ENCODE measurements around the gene ARF6. TPM values are rescaled to one million over a fixed set of nuclear protein-coding genes. Genes with fewer than 3 reads are reported as not detected.

ARF6 gene
- polyA plus RNA-seq (2012; rRNA removed), result 32.2 and 45.2 TPM in 2 replicates
- 39.8 and 44.0 TPM in 2 replicates for polyA plus RNA-seq (2012; cell fraction: cytosol; rRNA removed)
- polyA plus RNA-seq (2012; cell fraction: nucleus; rRNA removed), result 21.8 and 24.4 TPM in 2 replicates

GRCh38 chr14:49892636-49893308 is at the start of gene ARF6:
Gene ARF6, plus strand, starts transcription at chr14:49893082. Its CDS starts 655 bp downstream, at chr14:49893737.
- peaks cover 26% of the 10 kb centered on the region for H3F3A ChIP-seq (replicated peaks; ENCODE audit: insufficient read depth)
- peaks cover 38% of the 10 kb centered on the region for H4K20me1 ChIP-seq (ENCODE audit: insufficient read depth)
- H3K9ac ChIP-seq, result peak within 1 kb of the TSS; percentile 98
- peak within 1 kb of the TSS; percentile 85 to 91 for H3K4me3 ChIP-seq (ENCODE audit: low read depth in 2 of 2, low read length in 1 of 2)
- H3K9me2 ChIP-seq, result no peaks in the 10 kb centered on the region
- H3K79me2 ChIP-seq (ENCODE audit: insufficient read depth), result peaks cover 56% of the 10 kb centered on the region
- ChIA-PET POLR2A (interaction anchor here (0.6 to 1.5 kb wide), 7 partner anchors 13 to 169 kb away, joined by 3 to 8 read pairs (median 4); no protein-coding TSS in a partner anchor), CTCF (interaction anchor here (0.9 to 2.1 kb wide), 7 partner anchors 13 to 219 kb away, joined by 3 to 13 read pairs (median 6); partner anchors contain the start of gene NEMF)
- H3K9me3 ChIP-seq, result no peaks in the 10 kb centered on the region
- H2AFZ ChIP-seq (ENCODE audit: low read depth), result peak within 1 kb of the TSS; percentile 23
- H3K36me3 ChIP-seq (replicated peaks in 1 of 2; ENCODE audit: control insufficient read depth in 1 of 2, insufficient read depth in 2 of 2, low read length in 1 of 2), result peaks cover 30 to 42% of the 10 kb centered on the region in 2 experiments
- no peaks in the 10 kb centered on the region for H3K27me3 ChIP-seq (ENCODE audit: insufficient read depth)
- DNase-seq, result peak; percentile 98
- 1% methylated on average over 49 of the region's 66 CpGs for WGBS (ENCODE audit: low lambda C conversion rate)
- H3K4me2 ChIP-seq, result peak within 1 kb of the TSS; percentile 72
- H3K4me1 ChIP-seq (ENCODE audit: control insufficient read depth in 1 of 2, insufficient read depth in 2 of 2, low read depth in 1 of 2, low read length in 1 of 2), result peaks cover 12 to 19% of the 10 kb centered on the region in 2 experiments
- H3K27ac ChIP-seq (ENCODE audit: low read depth in 2 of 2, low read length in 1 of 2), result peak within 1 kb of the TSS; percentile 93 to 98
- peak; percentile 35; the same call in 1 of the 2 replicates for TF ChIP-seq REST (IDR thresholded peaks at IDR 0.05; ENCODE audit: low read depth, low read length)
- TF ChIP-seq TAF1 (IDR thresholded peaks at IDR 0.05; ENCODE audit: borderline replicate concordance, low read depth, low read length), result peak; percentile 95
- TF ChIP-seq CTCF (IDR thresholded peaks at IDR 0.05), result no peak
- TF ChIP-seq NRF1 (IDR thresholded peaks at IDR 0.05; ENCODE audit: low read depth, low read length), result peak; percentile 80
- peak; percentile 30; the same call in 1 of the 2 replicates for TF ChIP-seq SMC3 (IDR thresholded peaks at IDR 0.05; ENCODE audit: low read depth, low read length)
- no peak for TF ChIP-seq RXRA (IDR thresholded peaks at IDR 0.05; ENCODE audit: borderline replicate concordance, low read depth)
- TF ChIP-seq ZBTB33 (IDR thresholded peaks at IDR 0.05; ENCODE audit: borderline replicate concordance, low read depth), result no peak
- TF ChIP-seq EZH2phosphoT487 (IDR thresholded peaks at IDR 0.05; ENCODE audit: borderline replicate concordance, low read depth), result no peak
- no peak for TF ChIP-seq FOXJ3 (CRISPR knock-in tag; IDR thresholded peaks at IDR 0.05)
- TF ChIP-seq TCF12 (IDR thresholded peaks at IDR 0.05), result 0 out of 2 replicates have a peak, but pooled peaks have one; percentile 1
- TF ChIP-seq PBX3 (IDR thresholded peaks at IDR 0.05), result no peak
- TF ChIP-seq RCOR1 (IDR thresholded peaks at IDR 0.05; ENCODE audit: low read length), result no peak; the same call in 1 of the 2 replicates
- TF ChIP-seq USF1 (IDR thresholded peaks at IDR 0.05; ENCODE audit: borderline replicate concordance, low read depth), result no peak
- no peak for TF ChIP-seq ELF1 (IDR thresholded peaks at IDR 0.05)
- TF ChIP-seq EP300 (IDR thresholded peaks at IDR 0.05; ENCODE audit: borderline replicate concordance in 1 of 2, low read depth in 1 of 2, low read length in 1 of 2), result peak; percentile 2 to 4; a peak in 1 of 4 replicates
- no peak for TF ChIP-seq FOXM1 (IDR thresholded peaks at IDR 0.05; ENCODE audit: low read depth)
- TF ChIP-seq SIN3A (IDR thresholded peaks at IDR 0.05; ENCODE audit: borderline replicate concordance, low read depth, low read length), result peak; percentile 74; the same call in 1 of the 2 replicates
- TF ChIP-seq RFX5 (IDR thresholded peaks at IDR 0.05; ENCODE audit: low read length), result no peak
- TF ChIP-seq MAX (IDR thresholded peaks at IDR 0.05; ENCODE audit: low read depth), result peak; percentile 61
- TF ChIP-seq POLR2AphosphoS5 (IDR thresholded peaks at IDR 0.05; ENCODE audit: low read depth, low read length), result peak; percentile 88
- TF ChIP-seq YY1 (IDR thresholded peaks at IDR 0.05; ENCODE audit: low read depth), result peak; percentile 72; the same call in 1 of the 2 replicates
- peak; percentile 79 for TF ChIP-seq GABPA (IDR thresholded peaks at IDR 0.05; ENCODE audit: low read depth)
- no peak; the same call in none of the 2 replicates for TF ChIP-seq RAD21 (IDR thresholded peaks at IDR 0.05; ENCODE audit: low read length)
